ENCODE measurements around the gene GNB3.

GNB3 gene

GRCh38 chr12:6823182-6824084 lies 17.3 kb upstream of the GNB3 start:
- no peak for DNase-seq (ENCODE audit: low read depth in 3 of 3)

DNA sequence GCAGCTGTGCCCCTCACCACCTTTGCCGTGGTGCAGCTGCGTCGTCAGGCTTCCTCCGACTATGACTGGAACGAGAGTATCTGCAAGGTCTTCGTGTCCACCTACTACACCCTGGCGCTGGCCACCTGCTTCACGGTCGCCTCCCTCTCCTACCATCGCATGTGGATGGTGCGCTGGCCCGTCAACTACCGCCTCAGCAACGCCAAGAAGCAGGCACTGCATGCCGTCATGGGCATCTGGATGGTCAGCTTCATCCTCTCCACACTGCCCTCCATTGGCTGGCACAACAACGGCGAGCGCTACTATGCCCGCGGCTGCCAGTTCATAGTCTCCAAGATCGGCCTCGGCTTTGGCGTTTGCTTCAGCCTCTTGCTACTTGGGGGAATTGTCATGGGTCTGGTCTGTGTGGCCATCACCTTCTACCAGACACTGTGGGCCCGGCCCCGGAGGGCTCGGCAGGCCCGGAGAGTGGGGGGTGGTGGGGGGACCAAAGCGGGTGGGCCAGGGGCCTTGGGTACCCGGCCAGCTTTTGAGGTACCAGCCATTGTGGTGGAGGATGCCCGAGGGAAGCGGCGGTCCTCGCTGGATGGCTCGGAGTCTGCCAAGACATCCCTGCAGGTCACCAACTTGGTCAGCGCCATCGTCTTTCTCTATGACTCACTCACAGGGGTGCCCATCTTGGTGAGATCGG lies 16.5 kb upstream of the GNB3 start:
- DNase-seq (ENCODE audit: low read depth in 3 of 3): no peak

DNA sequence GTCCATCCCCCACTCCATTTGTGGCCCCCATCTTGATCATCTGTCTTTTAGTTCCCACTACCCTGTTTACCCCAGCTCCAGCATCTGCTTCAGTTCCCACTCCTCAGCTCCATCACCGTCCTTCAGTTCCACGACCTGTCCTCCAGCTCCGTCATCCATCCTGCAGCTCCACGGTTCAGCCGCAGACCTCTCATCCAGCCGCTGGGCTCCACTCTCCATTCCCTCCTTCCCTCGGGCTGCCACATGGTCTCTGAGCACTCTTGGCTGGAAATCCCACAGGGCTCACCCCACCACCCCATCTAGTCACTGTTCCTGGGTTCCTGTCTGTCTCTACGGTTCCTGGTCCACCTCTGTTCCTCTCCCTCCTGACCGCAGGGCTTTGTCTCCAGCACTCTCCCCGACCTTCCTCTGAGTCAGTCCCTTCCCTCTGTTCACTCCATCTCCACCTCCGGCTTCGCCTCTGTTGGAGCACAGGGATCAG lies 15.8 kb upstream of the GNB3 start:
- no peak for DNase-seq (ENCODE audit: low read depth in 3 of 3)

DNA sequence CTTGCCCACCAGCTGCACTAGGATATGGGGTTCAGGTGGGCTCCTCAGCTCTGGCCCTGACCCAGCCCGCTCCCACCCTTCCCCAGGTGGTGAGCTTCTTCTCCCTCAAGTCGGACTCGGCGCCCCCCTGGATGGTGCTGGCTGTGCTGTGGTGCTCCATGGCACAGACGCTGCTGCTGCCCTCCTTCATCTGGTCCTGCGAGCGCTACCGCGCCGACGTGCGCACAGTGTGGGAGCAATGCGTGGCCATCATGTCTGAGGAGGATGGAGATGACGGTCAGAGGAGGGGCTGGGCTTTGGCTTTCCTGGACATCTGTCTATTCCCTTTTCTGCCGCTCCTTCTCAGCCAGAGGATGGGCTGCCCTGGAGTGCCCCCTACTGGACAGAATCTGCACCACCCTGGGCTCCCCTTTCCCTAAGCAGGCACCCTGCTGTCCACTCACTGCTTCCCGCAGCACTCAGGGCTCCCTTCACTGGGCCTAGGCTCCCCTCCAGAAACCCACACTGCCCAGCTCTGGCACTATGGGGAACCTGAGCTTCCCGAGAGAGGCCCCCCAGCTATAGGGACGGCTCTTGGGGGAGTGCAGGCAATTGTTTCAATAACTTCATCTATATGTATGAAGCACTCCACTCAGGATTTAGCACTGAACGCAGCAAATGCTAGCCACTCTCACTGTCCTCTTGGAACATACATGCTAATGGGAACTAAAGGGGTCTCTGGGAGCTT lies 15.2 kb upstream of the GNB3 start:
- DNase-seq (ENCODE audit: low read depth in 3 of 3): peak; percentile 65 to 82 (median 74)

- DNase-seq (ENCODE audit: low read depth in 3 of 3): no peak
These were observed 14.5 kb upstream of the GNB3 start for GRCh38 chr12:6826125-6826733.

DNA sequence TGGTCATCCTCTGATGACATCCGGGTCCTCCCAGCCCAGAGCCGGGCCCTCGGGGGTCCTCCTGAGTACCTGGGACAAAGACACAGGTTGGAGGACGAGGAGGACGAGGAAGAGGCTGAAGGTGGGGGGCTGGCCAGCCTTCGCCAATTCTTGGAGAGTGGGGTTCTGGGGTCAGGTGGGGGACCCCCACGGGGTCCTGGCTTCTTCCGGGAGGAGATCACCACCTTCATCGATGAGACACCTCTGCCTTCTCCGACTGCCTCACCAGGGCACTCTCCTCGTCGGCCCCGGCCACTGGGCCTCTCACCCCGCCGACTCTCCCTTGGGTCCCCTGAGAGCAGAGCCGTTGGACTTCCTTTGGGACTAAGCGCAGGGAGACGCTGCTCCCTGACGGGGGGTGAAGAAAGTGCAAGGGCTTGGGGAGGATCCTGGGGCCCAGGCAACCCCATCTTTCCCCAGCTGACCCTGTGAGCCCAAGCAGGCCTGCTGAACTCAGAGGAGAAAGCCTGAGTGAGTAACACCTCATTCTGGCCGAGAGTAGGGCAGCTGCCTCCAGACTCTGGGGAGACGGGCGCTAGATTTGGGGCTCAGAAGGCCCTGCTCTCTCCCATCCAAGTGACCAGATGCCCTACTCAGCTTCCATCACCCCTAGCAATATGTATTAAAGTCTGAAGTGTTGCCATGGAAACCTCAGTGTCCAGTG lies 13.8 kb upstream of the GNB3 start:
- no peak for DNase-seq (ENCODE audit: low read depth in 3 of 3)

DNA sequence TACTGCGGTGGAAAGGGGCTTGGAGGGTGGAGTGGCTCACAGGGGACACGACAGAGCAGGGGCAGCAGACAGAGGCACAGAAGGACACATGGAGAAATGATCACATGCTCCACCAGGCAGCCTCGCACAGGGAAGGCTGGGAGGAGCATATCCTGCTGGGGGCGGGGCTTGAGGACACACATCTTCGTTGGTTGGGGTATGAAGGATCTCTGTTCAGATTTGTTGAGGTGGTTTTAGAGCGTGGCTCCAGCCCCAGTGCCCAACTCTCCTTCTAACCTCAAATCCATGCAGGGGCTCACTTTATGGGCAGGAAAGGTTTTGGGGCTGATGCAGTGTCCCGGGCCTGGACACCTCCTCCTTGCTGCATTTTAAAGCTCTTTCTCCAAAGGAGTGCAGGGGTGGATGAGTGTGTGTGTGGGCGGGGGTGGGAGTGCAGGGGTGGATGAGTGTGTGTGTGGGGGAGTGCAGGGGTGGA lies 13.3 kb upstream of the GNB3 start:
- DNase-seq (ENCODE audit: low read depth in 3 of 3): peak in 2 of 3 experiments; percentile 17 to 26

DNA sequence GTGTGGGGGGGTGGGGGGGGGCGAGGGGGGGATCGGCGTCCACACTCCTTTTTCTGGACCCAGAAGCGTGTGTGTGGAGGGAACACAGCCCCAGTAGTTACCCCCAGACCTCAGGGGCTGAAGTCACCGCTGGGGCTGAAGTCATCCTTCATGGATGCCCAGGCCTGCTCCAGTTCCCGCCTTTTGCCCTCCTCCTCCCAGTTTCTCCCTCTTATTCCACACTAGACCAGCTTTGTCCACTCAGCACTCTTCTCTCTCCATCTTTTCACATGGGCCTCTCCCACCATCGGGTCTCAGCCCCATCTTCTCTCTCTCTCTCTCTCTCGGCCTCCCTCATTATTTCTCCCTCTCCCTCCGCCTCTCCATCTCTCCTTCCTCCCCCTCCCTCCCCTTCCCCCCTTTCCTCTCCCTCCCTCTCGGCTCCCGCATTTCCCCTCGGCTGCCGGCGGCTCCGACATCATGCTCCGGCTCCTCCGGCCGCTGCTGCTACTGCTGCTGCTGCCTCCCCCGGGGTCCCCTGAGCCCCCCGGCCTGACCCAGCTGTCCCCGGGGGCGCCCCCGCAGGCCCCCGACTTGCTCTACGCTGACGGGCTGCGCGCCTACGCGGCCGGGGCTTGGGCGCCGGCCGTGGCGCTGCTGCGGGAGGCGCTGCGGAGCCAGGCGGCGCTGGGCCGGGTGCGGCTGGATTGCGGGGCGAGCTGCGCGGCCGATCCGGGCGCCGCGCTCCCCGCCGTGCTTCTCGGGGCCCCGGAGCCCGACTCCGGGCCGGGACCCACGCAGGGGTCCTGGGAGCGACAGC lies 12.5 kb upstream of the GNB3 start, which contains the start of gene P3H3:
TSS of gene P3H3 (plus strand) at position 426 of the 799 bp plus-strand sequence. CDS start at position 460, 34 bp downstream.
- DNase-seq (ENCODE audit: low read depth in 3 of 3): no peak

- DNase-seq (ENCODE audit: low read depth in 3 of 3): peak in 1 of 3 experiments; percentile 42
These were observed 11.8 kb upstream of the GNB3 start for GRCh38 chr12:6828781-6829535.

DNA sequence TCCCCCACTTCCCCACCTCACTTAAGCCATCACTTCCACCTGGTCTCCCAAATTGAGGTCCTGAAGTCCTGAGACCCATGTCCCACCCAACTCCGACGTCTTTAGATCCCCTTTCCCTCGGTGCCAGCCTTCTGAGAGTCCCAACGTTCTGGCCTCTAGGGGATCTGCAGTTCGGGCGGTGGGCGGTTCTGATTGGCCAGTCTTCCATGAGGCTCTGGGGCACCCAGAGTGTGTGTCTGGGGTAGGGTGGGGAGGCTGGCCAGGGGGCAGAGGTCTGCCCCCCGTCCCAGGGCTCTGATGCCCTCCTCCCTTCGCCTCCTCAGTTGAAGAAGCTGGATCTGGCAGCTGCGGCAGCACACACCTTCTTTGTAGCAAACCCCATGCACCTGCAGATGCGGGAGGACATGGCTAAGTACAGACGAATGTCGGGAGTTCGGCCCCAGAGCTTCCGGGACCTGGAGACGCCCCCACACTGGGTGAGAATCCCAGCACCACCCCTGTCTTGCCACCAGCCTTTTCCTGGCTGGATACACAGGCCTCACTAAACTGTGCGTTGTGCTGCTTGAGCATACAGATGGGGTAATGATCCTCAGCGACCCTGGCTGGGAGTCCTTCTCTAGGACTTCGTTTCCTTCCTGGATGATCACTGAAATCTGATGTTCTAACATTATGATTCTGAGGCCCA lies 11.0 kb upstream of the GNB3 start:
- DNase-seq (ENCODE audit: low read depth in 3 of 3): no peak

DNA sequence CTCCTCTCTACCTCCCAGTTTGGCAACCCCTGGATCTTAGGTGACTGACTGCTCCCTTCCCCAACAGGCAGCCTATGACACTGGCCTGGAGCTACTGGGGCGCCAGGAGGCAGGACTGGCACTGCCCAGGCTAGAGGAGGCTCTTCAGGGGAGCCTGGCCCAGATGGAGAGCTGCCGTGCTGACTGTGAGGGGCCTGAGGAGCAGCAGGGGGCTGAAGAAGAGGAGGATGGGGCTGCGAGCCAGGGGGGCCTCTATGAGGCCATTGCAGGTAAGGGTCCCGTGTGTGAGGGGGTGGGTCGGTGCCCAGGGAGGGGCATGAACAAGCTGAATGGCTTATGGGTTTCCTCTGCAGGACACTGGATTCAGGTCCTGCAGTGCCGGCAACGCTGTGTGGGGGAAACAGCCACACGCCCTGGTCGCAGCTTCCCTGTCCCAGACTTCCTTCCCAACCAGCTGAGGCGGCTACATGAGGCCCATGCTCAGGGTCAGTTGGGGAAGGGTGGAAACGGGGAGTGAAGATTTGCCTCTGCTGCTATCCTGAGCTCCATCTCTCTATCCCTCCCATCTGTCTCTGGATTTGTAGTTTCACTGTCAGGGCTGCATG lies 10.3 kb upstream of the GNB3 start:
- no peak for DNase-seq (ENCODE audit: low read depth in 3 of 3)

DNA sequence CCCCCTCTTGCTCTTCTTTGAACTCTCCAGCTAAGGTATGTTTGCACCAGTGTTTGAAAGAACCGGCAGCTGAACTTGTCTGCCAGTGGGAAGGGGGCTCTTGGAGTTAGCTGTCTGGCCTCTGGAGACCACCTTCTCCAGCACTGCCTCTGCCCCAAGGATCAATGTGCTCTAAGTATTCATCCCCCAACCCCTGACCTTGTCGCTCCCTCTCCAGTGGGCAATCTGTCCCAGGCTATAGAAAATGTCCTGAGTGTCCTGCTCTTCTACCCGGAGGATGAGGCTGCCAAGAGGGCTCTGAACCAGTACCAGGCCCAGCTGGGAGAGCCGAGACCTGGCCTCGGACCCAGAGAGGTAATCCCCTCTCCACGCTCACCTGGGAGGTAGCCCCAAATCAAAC lies 9.7 kb upstream of the GNB3 start:
- DNase-seq (ENCODE audit: low read depth in 3 of 3): no peak

DNA sequence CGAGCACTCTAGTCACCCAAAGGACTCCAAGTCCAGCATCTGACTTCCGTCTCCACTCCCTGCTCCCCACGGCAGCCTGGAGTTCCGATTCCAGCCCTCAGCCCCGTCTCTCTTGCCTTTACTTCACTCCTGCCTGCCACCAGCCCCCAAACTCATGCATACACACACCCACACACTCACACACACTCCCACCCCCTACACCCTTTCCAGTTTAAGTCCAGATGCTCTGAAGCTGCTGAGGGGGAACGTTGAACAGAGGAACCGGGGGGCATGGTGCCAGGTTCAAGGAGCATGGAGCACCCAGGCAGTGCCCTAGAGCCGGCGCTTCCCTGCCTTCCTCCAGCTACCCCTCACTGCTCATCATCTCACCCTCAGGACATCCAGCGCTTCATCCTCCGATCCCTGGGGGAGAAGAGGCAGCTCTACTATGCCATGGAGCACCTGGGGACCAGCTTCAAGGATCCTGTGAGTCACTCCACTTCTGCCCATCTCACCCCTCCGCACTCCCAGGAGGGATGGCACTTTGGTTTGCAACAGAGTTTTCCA lies 9.2 kb upstream of the GNB3 start:
- DNase-seq (ENCODE audit: low read depth in 3 of 3): no peak

GRCh38 chr12:6832125-6832524 lies 8.6 kb upstream of the GNB3 start:
- DNase-seq (ENCODE audit: low read depth in 3 of 3): no peak

DNA sequence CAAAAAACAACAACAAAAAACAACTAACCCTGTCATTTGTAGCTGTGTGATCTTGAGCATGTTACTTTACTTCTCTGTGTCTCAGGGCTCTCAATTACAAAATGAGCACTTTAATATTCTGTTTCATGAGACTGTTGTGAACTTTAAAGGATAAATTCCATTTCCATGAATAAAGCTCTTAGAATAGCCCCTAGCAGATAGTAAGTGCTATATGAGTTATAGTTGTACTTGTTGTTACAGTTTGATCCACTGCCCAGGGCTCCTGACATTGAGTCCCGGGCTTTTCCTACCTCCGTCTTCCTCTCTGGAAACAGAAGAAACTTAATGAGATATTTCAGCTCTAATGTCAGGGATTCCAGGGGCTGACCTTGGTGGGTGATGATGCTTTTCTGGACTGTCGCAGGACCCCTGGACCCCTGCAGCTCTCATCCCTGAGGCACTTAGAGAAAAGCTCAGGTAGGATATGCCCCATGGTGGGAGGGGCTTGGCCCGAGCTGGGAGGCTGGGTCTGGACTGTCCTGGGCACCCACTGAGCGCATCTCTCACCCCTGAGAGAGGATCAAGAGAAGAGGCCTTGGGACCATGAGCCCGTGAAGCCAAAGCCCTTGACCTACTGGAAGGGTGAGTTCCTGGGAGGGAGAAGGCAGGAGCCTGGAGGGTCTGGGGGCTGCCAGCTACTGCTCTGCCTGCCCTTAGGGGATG lies 7.4 kb upstream of the GNB3 start:
- no peak for DNase-seq (ENCODE audit: low read depth in 3 of 3)

GRCh38 chr12:6834254-6834653 lies 6.5 kb upstream of the GNB3 start:
- DNase-seq (ENCODE audit: low read depth in 3 of 3): no peak

GRCh38 chr12:6834873-6835272 lies 5.9 kb upstream of the GNB3 start:
- DNase-seq (ENCODE audit: low read depth in 3 of 3): no peak
